HG03442 (cell line): ENCODE data around the gene IPMK.
"Not testable (repeated sequence)": the region's sequence is repeated elsewhere in the genome, so short reads cannot be mapped to it uniquely, and the experiment has no call there.

Experiments
- ATAC-seq: cut with Tn5 transposase; IDR thresholded peaks from one replicate; pipeline ENCODE4 v1.9.1; 2021; ENCODE audit warnings: mild to moderate bottlenecking, moderate library complexity; ENCODE audit not compliant: unreplicated experiment

IPMK gene

DNA sequence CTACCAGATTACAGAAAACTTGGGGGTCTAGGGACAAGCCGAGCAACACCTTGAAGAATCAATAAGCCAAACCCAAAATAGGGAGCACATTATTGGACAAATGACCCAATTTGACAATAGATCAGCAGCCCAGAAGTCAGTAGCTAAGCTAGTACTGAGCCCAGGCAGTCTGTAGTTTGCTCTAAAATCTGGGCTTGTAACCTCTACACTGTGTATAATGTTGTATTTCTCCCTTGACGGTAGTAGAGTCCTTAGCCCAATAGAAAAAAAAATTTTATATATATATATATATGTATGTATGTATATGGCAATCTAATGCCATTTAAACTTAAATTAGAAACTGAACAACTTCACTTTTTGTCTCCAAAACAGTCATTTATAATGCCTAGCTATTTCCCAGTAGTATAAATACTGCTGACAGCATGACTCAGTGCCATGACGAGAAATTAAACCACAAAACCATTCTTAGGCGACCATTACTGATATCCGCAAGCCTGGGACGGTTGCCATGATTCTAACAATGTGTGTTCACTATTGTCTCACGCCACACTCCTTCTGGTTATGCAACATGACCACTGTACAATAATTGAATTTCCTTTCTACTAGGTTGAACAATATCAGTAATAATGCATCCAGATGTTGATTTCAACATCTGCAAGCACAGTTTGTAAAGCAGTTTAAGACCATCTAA lies 110.5 kb downstream of the IPMK start:
- ATAC-seq: no peak

DNA sequence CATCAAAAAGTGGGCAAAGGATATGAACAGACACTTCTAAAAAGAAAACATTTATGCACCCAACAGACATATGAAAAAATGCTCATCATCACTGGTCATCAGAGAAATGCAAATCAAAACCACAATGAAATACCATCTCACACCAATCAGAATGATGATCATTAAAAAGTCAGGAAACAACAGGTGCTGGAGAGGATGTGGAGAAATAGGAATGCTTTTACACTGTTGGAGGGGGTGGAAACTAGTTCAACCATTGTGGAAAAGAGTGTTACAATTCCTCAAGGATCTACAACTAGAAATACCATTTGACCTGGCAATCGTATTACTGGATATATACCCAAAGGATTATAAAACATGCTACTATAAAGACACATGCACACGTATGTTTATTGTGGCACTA lies 111.8 kb downstream of the IPMK start:
- not testable (repeated sequence) for ATAC-seq

DNA sequence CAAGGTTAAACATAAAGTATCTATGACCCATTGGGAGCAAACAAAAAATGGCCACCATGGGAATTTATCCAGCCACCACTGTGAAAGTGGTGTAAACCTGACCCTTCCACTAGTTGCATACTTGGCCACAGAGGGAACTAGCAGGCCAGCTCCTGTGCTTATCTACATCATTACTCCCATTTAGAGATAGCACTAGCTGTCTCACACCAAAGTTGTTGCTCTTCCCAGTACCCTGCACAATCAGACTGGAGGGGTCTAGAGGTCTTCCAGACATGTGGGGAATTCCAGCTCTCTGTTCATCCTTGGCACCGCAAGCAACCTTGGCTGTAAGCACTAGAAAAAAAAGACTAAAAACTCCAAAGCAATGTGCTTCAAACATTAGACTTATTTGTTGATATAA lies 113.9 kb downstream of the IPMK start:
- no peak for ATAC-seq

DNA sequence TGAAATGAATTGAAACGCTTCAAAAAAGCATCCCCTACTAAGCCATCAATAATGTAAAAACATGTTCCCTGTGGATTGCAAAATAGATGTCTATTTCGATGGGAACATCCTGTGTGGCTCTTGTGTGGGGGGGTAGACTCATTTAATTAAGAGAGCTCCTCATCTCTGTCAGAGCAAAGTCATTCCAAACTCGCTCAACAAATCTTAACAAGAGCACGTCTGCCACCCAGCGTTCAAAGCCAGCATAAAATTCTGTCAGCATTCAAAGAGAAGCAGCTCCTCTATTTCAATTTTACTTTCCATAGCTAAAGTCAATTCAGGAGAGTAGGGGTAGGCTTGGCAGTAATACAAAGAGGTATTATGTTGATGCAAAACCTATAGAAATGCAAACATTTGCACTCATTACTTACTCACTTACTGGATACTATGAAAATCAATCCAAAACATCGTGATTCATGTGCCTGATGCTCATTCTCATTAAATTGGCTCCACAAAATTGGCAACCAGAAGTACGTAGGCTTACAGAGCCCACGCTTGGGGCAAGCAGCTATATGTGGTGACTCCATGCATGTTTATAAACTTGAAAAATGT lies 114.9 kb downstream of the IPMK start:
- no peak for ATAC-seq

DNA sequence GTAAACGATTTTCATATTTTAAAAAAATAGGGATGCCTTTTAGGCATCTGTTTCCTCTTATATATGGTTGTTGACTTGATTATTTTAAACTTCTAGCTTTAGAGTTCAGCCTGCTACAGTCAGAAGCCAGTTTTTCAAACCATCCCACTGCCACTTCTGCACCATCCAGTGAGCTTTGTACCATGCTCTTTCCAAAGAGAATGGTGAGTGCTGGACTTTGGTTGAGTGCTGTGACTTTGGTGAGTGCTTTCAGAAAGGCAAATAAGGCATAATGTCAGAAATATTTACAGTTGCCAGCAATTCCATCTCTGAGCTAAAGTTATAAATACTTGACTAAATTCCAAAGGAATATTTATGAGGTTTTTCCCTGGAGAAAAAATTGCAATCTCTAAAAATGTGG lies 117.4 kb downstream of the IPMK start:
- no peak for ATAC-seq

DNA sequence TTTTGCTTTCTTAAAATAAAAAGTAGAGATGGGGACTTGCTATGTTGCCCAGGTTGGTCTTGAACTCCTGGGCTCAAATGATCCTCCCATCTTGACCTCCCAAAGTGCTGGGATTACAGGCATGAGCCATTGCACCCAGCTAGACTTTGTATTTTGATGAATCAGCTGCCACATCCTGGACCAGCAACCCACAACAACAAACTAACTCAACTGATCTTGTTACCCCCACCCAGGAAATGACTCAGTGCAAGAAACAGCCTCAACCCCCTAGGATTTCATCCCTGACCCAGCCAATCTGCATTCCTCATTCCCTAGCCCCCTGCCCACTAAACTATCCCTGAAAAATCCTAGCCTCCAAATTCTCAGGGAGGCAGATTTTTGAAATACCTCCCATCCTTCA lies 123.8 kb downstream of the IPMK start:
- ATAC-seq: no peak
